Right lobe of liver (tissue), 6 donors: ENCODE measurements around the gene MT1A. TPM values are rescaled to one million over a fixed set of nuclear protein-coding genes. Genes with fewer than 3 reads are reported as not detected.

ENCODE experiments used
- ATAC-seq, 4 donors: fragments of 200-7000 bp; cut with Tn5 transposase; one replicate each; pipeline ENCODE4 v1.9.1; 2020; ENCODE audit warnings: mild to moderate bottlenecking in 4 of 4, moderate library complexity in 4 of 4
- DNase-seq, 3 donors: peaks; one replicate each; pipeline ENCODE4 v3.0.0-alpha.2; 2020
- H3K27ac ChIP-seq, 3 donors: fragments of 200-600 bp; one replicate each; pipeline ENCODE4 v1.8.0; 2022
- H3K27me3 ChIP-seq, 2 donors: fragments of 200-600 bp; one replicate each; pipeline ENCODE4 v1.8.0; 2022
- H3K36me3 ChIP-seq, 4 donors: fragments of 200-600 bp; sonication (generic) in 1 of 4; one replicate each; pipeline versions ENCODE4 v1.5.1 to v1.8.0; 2017 to 2022; ENCODE audit warnings: control low read depth in 1 of 4
- H3K4me1 ChIP-seq, 4 donors: fragments of 200-600 bp; sonication (generic) in 1 of 4; one replicate each; pipeline versions ENCODE4 v1.5.1 to v1.8.0; 2017 to 2022; ENCODE audit warnings: control low read depth in 1 of 4
- H3K4me3 ChIP-seq, 3 donors: fragments of 200-600 bp; one replicate each; pipeline ENCODE4 v1.8.0; 2022
- H3K9me3 ChIP-seq, 4 donors: fragments of 200-600 bp; sonication (generic) in 1 of 4; one replicate each; pipeline versions ENCODE4 v1.5.1 to v1.8.0; 2017 to 2022; ENCODE audit warnings: control low read depth in 1 of 4
- CTCF ChIP-seq, 4 donors: fragments of 200-600 bp in 3 of 4; fragments of 450-650 bp in 1 of 4; IDR thresholded peaks; one replicate each; pipeline versions ENCODE4 v1.5.1 to v1.8.0; 2016 to 2022; ENCODE audit warnings: antibody characterized with exemption in 4 of 4, mild to moderate bottlenecking in 2 of 4
- POLR2A ChIP-seq: fragments of 450-650 bp; IDR thresholded peaks from one replicate; pipeline ENCODE4 v1.6.1; 2017; ENCODE audit warnings: antibody characterized with exemption, mild to moderate bottlenecking
- WGBS: methylation state at CpG from one replicate; pipeline ENCODE4 v1.1.6; 2018; ENCODE audit warnings: low coverage, low lambda C conversion rate; ENCODE audit not compliant: insufficient coverage; ENCODE audit errors: missing lambda C conversion rate; 5-methylcytosine and 5-hydroxymethylcytosine counted together
- intact Hi-C, 2 donors: fragments of 100-400 bp; cut with DNase I; formaldehyde crosslinking; loops; one replicate each; pipeline versions ENCODE4 v1.11.2 to v1.14.1; 2022
- total RNA-seq, 6 experiments: library from RNA; depleted of rRNA in 2 of 6; stranded (reverse); fragments of >200 nt in 2 of 6; fragmentation: NEBNext Ultra II Directional in 3 of 6; extraction: Animal tissue kit (Norgen Biotek cat#: 25700) in 3 of 6; gene quantifications; one replicate each; pipeline versions ENCODE4 v1.1.0 to v1.2.4, GENCODE V29; 2016 to 2023
- donor health status: DM: no; HTN: yes; CAD: no.
- donor health status: DM: no; HTN: no; CAD: no.
- donor health status: DM: no; HTN: no; CAD: no.
- donor health status: DM: no; HTN: yes; CAD: no.
- donor health status: DM: no; HTN: yes; CAD: no.

MT1A gene
- total RNA-seq, 6 experiments from 2014 or later: 34.9 to 161 (median 110) TPM

- TF ChIP-seq POLR2A (no peak), CTCF (IDR thresholded peaks at IDR 0.05) (no peak)
- Histone ChIP-seq H3K27ac (no peak overlapping the region), H3K4me3 (no peak overlapping the region), H3K4me1 (peaks cover 0 to 9% (median 0%) of the 10 kb centered on the region in 4 donors), H3K27me3 (no peaks in the 10 kb centered on the region), H3K9me3 (no peaks in the 10 kb centered on the region), H3K36me3 (no peaks in the 10 kb centered on the region)
- DNase-seq: no peak
- intact Hi-C loops: loop anchor here in 1 of 2 donors (10.0 kb wide), 1 partner anchor 69 kb away; the partner anchor contains the start of gene BBS2
- WGBS: 68% methylated on average over 6 of the region's 6 CpGs
- no peak for ATAC-seq
Observed at GRCh38 chr16:56593573-56594291, 44.7 kb upstream of the MT1A start.

DNA sequence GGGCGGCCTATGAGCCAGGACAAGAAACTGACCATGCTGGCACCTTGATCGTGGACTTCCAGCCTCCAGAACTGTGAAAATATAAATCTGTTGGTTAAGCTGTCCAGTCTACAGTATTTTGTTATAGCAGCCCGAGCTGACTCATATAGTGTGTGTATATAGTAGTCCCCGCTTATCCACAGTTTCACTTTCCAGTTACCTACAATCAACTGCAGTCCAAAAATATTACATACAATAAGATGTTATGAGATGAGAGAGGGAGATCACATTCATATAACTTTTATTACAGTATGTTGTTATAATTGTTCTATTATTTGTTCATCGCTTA is 44.2 kb upstream of the MT1A start:
- H3K4me3 ChIP-seq: no peak overlapping the region
- H3K27me3 ChIP-seq: no peaks in the 10 kb centered on the region
- ATAC-seq: no peak
- no peak overlapping the region for H3K27ac ChIP-seq
- no peak for DNase-seq
- peaks cover 0 to 5% (median 0%) of the 10 kb centered on the region in 4 donors for H3K4me1 ChIP-seq
- no peaks in the 10 kb centered on the region for H3K36me3 ChIP-seq
- WGBS: 97% methylated on average over 5 of the region's 5 CpGs
- intact Hi-C loops: loop anchor here in 1 of 2 donors (10.0 kb wide), 1 partner anchor 69 kb away; the partner anchor contains the start of gene BBS2
- TF ChIP-seq CTCF (IDR thresholded peaks at IDR 0.05): no peak
- TF ChIP-seq POLR2A: no peak
- H3K9me3 ChIP-seq: no peaks in the 10 kb centered on the region

- H3K27me3 ChIP-seq: no peaks in the 10 kb centered on the region
- TF ChIP-seq CTCF (IDR thresholded peaks at IDR 0.05) (peak; percentile 61 to 70 (median 68)), POLR2A (no peak)
- peak; percentile 65 to 76 (median 72) for ATAC-seq
Observed at GRCh38 chr16:56600398-56600999, 38.0 kb upstream of the MT1A start.

GRCh38 chr16:56601325-56601724 is 37.1 kb upstream of the MT1A start:
- WGBS: 50% methylated on average over 2 of the region's 9 CpGs
- Histone ChIP-seq H3K36me3 (no peaks in the 10 kb centered on the region), H3K9me3 (no peaks in the 10 kb centered on the region), H3K27ac (no peak overlapping the region), H3K4me3 (no peak overlapping the region), H3K27me3 (no peaks in the 10 kb centered on the region), H3K4me1 (peaks cover 0 to 9% (median 4%) of the 10 kb centered on the region in 4 donors)
- ATAC-seq (no peak), DNase-seq (no peak)
- intact Hi-C loops: loop anchor here in 1 of 2 donors (10.0 kb wide), 1 partner anchor 93 kb away; no protein-coding TSS in a partner anchor
- no peak for TF ChIP-seq CTCF (IDR thresholded peaks at IDR 0.05)
- TF ChIP-seq POLR2A: no peak

More at GRCh38 chr16:56600398-56600999, 38.0 kb upstream of the MT1A start:
- WGBS: 7% methylated on average over 7 of the region's 8 CpGs
- Histone ChIP-seq H3K9me3 (no peaks in the 10 kb centered on the region), H3K27ac (no peak overlapping the region), H3K4me1 (peaks cover 0 to 3% (median under 1%) of the 10 kb centered on the region in 4 donors), H3K36me3 (no peaks in the 10 kb centered on the region), H3K4me3 (no peak overlapping the region)
- no peak for DNase-seq
- intact Hi-C loops: loop anchor here in 1 of 2 donors (10.0 kb wide), 1 partner anchor 94 kb away; no protein-coding TSS in a partner anchor
